G401 (cell line): Measurements from ENCODE around the gene BRD3OS. TPM values are rescaled to one million over a fixed set of nuclear protein-coding genes. Genes with fewer than 3 reads are reported as not detected.

Experiments used
- DNase-seq: peaks from one replicate; pipeline ENCODE4 v3.0.0-alpha.2; 2015; ENCODE audit warnings: low spot score
- in situ Hi-C: cut with HindIII; loops from 2 replicates; pipeline ENCODE4 v1.10.0; 2016; ENCODE audit warnings: low sequenced_read_pairs, mixed read lengths
- total RNA-seq: library from RNA; depleted of rRNA; stranded (reverse); fragments of >200 nt; shearing (Covaris generic); gene quantifications from 2 replicates; pipeline ENCODE4 v1.2.3, GENCODE V29; 2014

BRD3OS gene
- total RNA-seq, 1 experiment from 2014 or later, result 50.7 TPM

GRCh38 chr9:134029248-134030226 lies 4.3 kb downstream of the BRD3OS start:
- no peak for DNase-seq
- in situ Hi-C loops, result no loop called here

- DNase-seq, result no peak
- in situ Hi-C loops, result no loop called here
Measured at GRCh38 chr9:134030821-134031470, 5.7 kb downstream of the BRD3OS start.

DNA sequence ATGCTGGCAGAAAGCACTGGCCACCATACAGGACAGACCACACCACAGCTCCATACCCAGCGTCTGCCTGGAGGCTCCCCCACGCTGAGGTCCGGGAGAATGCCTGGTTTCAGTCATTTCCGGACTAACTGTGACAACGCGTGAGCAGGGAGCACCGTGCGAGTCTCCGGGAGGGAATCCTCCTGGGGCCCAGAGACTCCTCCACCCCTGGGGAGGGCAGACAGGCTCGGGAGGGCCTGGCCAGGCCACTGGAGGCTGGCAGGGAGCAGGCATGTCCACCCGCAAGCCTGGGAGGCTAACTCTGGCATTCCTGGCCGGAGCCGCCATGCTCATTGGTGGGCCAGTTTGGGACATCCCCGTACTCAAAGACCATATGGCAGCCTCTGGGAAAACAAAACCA lies 6.5 kb downstream of the BRD3OS start:
- no peak for DNase-seq
- in situ Hi-C loops, result no loop called here

DNA sequence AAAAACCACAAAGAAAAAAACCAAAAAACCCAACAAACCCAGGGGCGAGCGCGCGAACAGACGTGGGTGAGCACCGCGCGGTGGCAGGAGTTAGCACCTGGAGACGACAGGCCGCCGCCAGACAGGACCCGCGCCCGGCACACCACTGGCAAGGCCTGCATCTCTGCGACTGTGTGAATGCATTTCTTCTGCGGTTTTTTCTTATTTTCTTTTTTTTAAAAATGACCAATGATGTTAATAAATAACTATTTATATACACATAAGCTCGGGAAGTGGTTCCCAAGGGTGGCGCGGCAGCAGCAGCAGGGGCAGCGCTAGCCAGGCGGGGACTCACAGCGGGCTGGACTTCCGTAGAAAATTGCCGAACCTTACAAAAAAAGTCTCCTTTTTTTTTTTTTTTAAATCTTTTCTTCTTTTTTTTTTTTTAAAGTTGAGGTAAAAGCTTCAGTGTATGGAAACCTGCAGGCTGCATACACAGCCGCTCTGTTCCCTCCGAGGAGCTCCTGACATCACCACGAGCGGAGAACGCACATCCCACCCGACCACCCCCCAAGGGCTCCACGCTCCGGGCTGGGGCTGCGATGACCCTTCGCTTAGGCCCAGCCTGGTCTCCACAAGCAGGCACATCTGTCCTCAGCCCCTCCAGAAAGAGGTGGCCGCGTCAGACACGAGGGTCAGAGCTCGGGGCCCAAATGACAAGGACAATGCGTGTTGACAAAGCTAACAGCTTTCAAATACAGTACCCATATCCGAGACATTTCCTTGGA lies 7.4 kb downstream of the BRD3OS start:
- no peak for DNase-seq
- in situ Hi-C loops, result no loop called here

- no peak for DNase-seq
- in situ Hi-C loops, result no loop called here
Measured at GRCh38 chr9:134033516-134034214, 8.4 kb downstream of the BRD3OS start.

- DNase-seq, result peak; percentile 87
- in situ Hi-C loops, result no loop called here
Measured at GRCh38 chr9:134034215-134035040, 9.1 kb downstream of the BRD3OS start.

DNA sequence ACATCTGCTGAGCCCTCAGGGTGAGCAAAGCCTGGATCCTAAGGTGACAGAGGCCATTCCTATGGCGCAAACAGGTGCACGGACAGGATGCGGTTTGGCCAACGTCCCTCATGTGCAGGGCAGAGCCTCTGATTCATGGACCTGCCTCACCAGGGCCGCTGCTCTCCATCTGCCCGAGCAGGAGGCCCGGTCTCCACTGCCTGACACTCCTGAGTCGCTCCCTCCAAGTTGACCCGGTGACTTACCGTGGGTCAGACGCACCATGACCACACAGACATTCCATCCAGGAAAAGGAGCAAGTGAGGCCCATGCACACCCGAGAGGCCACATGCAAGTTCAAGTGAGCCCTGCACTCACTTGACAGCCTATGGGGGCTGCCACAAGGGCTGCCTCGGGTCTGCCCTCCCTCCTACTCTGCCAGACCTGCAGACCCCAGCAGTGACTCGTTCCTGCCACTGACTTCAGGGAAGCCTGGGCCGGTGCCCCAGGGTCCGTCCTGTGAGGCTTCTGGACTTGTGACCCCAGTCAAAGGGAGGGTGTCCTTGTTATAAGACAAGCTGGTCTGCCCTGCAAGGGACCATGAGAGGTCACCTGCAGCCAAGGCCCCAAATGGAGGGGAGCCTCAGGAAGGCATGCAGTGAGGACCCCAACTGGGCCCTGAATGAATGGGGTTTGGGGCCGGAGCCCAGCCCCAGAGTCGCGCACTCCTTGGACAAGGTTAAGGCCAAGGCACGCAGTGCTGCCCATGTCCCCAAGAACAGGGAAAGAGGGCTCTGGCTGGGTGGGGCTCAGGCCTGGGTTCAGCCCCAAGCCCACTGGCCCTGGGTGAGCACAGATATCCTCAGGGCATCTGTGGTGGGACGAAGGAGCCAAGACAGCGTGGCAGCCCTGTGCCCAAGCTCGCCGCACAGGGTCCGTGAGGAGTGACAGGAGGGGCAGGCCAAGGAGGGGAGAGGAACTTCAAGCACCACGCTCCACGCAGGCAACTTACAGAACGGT lies 10.1 kb downstream of the BRD3OS start:
- in situ Hi-C loops, result no loop called here
- peak; percentile 78 for DNase-seq

DNA sequence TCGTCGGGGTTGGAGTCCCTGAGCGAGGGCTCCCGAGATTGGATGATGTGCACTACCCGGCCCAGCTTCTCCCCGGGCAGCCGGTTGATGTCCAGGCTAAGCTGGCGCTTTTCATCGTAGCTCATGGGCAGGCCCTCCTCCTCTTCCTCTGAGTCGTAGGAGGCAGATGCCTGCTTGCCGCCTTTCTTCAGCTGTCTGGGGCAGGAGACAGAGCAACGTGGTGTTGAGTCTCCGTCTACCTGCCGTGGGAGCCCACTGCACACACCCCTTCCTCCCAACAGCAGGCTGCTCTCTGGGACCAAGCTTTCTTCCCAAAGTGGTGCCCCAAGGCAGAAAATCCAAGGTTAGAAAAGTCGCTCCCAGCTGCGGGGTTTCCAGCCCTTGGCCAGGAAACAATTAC lies 10.8 kb downstream of the BRD3OS start:
- DNase-seq, result no peak
- in situ Hi-C loops, result no loop called here

GRCh38 chr9:134037641-134038040 lies 12.4 kb downstream of the BRD3OS start:
- DNase-seq, result no peak
- in situ Hi-C loops, result no loop called here

- no peak for DNase-seq
- in situ Hi-C loops, result no loop called here
Measured at GRCh38 chr9:134039386-134040175, 14.3 kb downstream of the BRD3OS start.

DNA sequence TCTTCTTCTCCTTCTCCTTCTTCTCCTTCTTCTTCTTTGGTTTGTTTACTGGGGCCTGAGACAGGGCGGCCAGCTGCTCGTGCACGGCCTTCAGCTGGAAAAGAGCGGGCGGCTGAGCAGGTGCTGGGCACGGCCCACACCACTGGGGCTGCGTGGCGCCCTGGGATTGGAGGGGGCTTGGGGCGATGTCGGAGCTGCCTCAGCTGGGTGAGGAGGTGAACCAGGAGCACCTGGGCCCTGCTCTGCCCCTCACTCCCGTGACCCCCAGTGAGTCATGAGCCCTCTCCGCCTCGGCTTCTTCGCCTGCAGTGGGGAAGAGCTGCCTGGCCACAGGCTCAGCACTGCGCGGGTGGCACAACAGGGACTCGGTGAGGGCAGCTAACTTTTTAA lies 14.9 kb downstream of the BRD3OS start:
- in situ Hi-C loops, result no loop called here
- DNase-seq, result no peak

GRCh38 chr9:134040781-134041648 lies 15.7 kb downstream of the BRD3OS start:
- in situ Hi-C loops, result no loop called here

DNA sequence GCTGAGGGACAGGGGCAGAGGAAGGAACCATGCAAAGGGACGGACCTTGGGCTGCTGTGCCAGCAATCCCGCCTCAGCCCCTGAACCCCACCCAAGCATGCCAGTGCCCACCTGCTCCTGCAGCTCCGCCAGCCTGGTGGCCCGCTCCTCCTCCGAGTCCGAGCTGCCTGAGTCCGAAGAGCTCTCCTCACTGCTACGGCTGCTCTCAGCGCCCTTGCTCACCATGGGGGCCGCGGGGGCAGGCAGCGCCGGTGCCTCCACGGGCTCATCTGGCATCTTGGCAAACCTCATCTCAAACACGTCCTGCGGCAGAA lies 16.3 kb downstream of the BRD3OS start:
- in situ Hi-C loops, result no loop called here
- no peak for DNase-seq

More at GRCh38 chr9:134040781-134041648, 15.7 kb downstream of the BRD3OS start:
- no peak for DNase-seq

- in situ Hi-C loops, result no loop called here
- DNase-seq, result no peak
Measured at GRCh38 chr9:134043531-134043988, 18.3 kb downstream of the BRD3OS start.

DNA sequence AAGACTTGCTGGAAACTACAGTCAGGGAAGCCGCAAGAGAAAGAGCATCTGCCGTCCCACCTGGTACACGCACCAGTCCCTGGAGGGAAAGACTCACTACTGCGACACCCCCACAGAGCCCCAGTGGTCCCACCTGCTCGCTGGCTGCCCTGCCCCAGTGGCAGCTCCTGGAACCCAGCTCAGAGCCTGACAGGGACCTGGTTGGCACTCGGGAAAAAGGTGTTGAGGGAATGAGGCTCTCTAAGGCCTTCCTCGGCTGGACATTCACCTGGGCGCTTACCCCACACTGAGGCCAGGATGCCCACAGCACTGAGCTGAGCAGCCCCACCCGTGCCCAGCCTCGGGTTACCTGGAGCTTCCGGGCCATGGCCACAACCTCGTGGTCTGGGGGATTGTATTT lies 19.7 kb downstream of the BRD3OS start:
- in situ Hi-C loops, result no loop called here
- DNase-seq, result no peak
